ENCODE results near the gene MAML2.

DNA sequence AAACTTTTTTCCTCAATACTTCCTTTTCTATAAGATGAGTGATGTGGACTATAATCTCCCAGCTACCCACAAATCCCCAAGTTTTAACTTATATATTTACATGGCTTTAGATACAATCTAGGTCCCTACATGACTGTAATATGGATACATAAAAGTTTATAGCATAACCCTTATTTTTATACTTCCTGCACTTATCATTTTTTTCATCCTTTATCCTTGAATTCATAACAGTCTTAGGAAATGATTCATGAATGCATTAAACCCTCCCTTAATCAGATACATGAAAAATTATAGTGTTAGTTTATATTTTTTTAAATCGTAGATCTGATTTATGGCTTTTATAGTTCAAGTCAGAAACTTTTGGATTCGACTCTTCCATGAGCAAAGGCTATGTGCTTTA, 195.8 kb downstream of the MAML2 start:
- TF ChIP-seq, protein P1, sequence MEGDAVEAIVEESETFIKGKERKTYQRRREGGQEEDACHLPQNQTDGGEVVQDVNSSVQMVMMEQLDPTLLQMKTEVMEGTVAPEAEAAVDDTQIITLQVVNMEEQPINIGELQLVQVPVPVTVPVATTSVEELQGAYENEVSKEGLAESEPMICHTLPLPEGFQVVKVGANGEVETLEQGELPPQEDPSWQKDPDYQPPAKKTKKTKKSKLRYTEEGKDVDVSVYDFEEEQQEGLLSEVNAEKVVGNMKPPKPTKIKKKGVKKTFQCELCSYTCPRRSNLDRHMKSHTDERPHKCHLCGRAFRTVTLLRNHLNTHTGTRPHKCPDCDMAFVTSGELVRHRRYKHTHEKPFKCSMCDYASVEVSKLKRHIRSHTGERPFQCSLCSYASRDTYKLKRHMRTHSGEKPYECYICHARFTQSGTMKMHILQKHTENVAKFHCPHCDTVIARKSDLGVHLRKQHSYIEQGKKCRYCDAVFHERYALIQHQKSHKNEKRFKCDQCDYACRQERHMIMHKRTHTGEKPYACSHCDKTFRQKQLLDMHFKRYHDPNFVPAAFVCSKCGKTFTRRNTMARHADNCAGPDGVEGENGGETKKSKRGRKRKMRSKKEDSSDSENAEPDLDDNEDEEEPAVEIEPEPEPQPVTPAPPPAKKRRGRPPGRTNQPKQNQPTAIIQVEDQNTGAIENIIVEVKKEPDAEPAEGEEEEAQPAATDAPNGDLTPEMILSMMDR (IDR thresholded peaks at IDR 0.05; ENCODE audit: low read length): no peak
- TF ChIP-seq EZH2 (optimal IDR thresholded peaks at IDR 0.05; ENCODE audit: low read depth, low read length): no peak
- no peak for TF ChIP-seq EZH2phosphoT487 (IDR thresholded peaks at IDR 0.05; ENCODE audit: low read length)

Data from MM.1S (cell line).